Measurements from ENCODE around the gene CAPN11.

DNA sequence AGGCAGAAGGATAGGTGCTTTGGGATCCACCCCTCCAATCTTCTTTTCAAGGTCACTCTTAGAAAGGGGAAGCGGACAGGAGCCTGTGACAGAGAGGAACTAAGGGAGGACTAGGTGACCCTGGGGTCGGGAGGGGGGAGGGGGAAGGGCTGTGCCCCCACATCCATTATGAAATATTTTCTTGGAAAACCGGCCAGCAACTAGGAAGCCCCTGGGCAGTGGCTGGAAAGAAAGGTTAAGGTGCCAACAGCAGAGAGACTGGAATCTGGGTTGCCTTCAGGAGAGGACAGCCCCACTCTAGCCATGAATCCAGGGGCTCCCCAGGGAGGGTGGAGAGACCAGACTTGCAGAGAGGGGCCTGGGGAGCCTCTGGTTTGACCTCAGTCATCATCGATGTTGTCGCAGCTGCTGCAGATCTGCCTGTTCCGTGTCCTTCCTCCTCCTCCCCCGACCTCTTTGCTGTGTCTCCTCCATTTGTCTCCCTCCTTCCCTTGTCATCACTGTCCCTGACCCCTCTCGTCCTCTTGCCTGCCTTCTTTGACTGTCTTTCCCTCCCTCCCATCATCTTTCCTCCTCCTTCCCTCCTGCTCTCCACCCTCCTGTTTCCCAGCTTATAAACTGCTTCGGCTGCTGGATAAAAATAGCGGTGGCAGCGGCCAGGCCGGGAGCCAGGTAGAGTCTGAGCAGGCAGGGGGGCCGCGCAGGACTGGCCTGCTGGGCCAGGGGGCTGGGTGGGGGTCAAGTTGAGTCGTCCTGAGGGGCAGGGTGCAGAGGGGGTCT, 67.9 kb downstream of the CAPN11 start:
- TF ChIP-seq POLR2A (IDR thresholded peaks at IDR 0.05; ENCODE audit: borderline replicate concordance, extremely low read depth, insufficient read depth, insufficient read length) (no peak), REST (IDR thresholded peaks at IDR 0.05; ENCODE audit: low read depth) (no peak), EZH2 (IDR thresholded peaks at IDR 0.05) (no peak), CEBPB (IDR thresholded peaks at IDR 0.05; ENCODE audit: low read depth) (no peak), CTCF (IDR thresholded peaks at IDR 0.05 in 2 of 3, conservative IDR thresholded peaks at IDR 0.05 in 1 of 3; ENCODE audit: borderline replicate concordance in 1 of 3, insufficient read depth in 1 of 3, low read depth in 2 of 3, low read length in 2 of 3) (no peak), TCF7L2 (IDR thresholded peaks at IDR 0.05; ENCODE audit: borderline replicate concordance, extremely low read depth, insufficient read depth, insufficient read length) (no peak), ZFX (IDR thresholded peaks at IDR 0.05) (no peak)

Measured in HCT116 (cell line).